ENCODE results near the gene SCART1. TPM values are rescaled to one million over a fixed set of nuclear protein-coding genes. Genes with fewer than 3 reads are reported as not detected.

SCART1 gene
- total RNA-seq, 1 donor from 2014 or later: 1.4 TPM

- no peak for DNase-seq (ENCODE audit: low read depth, low spot score)
- Mint-ChIP-seq H3K36me3 (ENCODE audit: low read depth) (peaks cover 4% of the 10 kb centered on the region), H3K4me1 (no peaks in the 10 kb centered on the region), H3K27ac (ENCODE audit: unreplicated experiment) (no peak overlapping the region), H3K27me3 (ENCODE audit: low read depth) (no peaks in the 10 kb centered on the region), H3K9me3 (peaks cover 12% of the 10 kb centered on the region), H3K4me3 (no peak overlapping the region)
- TF ChIP-seq, protein P1, sequence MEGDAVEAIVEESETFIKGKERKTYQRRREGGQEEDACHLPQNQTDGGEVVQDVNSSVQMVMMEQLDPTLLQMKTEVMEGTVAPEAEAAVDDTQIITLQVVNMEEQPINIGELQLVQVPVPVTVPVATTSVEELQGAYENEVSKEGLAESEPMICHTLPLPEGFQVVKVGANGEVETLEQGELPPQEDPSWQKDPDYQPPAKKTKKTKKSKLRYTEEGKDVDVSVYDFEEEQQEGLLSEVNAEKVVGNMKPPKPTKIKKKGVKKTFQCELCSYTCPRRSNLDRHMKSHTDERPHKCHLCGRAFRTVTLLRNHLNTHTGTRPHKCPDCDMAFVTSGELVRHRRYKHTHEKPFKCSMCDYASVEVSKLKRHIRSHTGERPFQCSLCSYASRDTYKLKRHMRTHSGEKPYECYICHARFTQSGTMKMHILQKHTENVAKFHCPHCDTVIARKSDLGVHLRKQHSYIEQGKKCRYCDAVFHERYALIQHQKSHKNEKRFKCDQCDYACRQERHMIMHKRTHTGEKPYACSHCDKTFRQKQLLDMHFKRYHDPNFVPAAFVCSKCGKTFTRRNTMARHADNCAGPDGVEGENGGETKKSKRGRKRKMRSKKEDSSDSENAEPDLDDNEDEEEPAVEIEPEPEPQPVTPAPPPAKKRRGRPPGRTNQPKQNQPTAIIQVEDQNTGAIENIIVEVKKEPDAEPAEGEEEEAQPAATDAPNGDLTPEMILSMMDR (conservative IDR thresholded peaks at IDR 0.05): no peak
Observed at GRCh38 chr10:133454204-133454893, 604 bp downstream of the SCART1 start.

GRCh38 chr10:133455196-133455595 lies 1.5 kb downstream of the SCART1 start:
- Mint-ChIP-seq H3K36me3 (ENCODE audit: low read depth) (peaks cover 3% of the 10 kb centered on the region), H3K4me3 (no peak overlapping the region), H3K9me3 (peaks cover 10% of the 10 kb centered on the region), H3K4me1 (no peaks in the 10 kb centered on the region), H3K27me3 (ENCODE audit: low read depth) (no peaks in the 10 kb centered on the region), H3K27ac (ENCODE audit: unreplicated experiment) (no peak overlapping the region)
- TF ChIP-seq, protein P1 (conservative IDR thresholded peaks at IDR 0.05): no peak
- no peak for DNase-seq (ENCODE audit: low read depth, low spot score)

- peaks cover 10% of the 10 kb centered on the region for H3K9me3 Mint-ChIP-seq
Observed at GRCh38 chr10:133455611-133456031, 1.9 kb downstream of the SCART1 start.

GRCh38 chr10:133456041-133456951 lies 2.6 kb downstream of the SCART1 start:
- TF ChIP-seq, protein P1 (conservative IDR thresholded peaks at IDR 0.05): no peak
- Mint-ChIP-seq H3K4me3 (no peak overlapping the region), H3K4me1 (no peaks in the 10 kb centered on the region), H3K27ac (ENCODE audit: unreplicated experiment) (no peak overlapping the region), H3K9me3 (peaks cover 8% of the 10 kb centered on the region), H3K36me3 (ENCODE audit: low read depth) (peaks cover 5% of the 10 kb centered on the region), H3K27me3 (ENCODE audit: low read depth) (no peaks in the 10 kb centered on the region)
- no peak for DNase-seq (ENCODE audit: low read depth, low spot score)

More at GRCh38 chr10:133455611-133456031, 1.9 kb downstream of the SCART1 start:
- Mint-ChIP-seq H3K4me1 (no peaks in the 10 kb centered on the region), H3K36me3 (ENCODE audit: low read depth) (peaks cover 3% of the 10 kb centered on the region), H3K27ac (ENCODE audit: unreplicated experiment) (no peak overlapping the region), H3K4me3 (no peak overlapping the region), H3K27me3 (ENCODE audit: low read depth) (no peaks in the 10 kb centered on the region)
- no peak for DNase-seq (ENCODE audit: low read depth, low spot score)
- TF ChIP-seq, protein P1 (conservative IDR thresholded peaks at IDR 0.05): no peak

DNA sequence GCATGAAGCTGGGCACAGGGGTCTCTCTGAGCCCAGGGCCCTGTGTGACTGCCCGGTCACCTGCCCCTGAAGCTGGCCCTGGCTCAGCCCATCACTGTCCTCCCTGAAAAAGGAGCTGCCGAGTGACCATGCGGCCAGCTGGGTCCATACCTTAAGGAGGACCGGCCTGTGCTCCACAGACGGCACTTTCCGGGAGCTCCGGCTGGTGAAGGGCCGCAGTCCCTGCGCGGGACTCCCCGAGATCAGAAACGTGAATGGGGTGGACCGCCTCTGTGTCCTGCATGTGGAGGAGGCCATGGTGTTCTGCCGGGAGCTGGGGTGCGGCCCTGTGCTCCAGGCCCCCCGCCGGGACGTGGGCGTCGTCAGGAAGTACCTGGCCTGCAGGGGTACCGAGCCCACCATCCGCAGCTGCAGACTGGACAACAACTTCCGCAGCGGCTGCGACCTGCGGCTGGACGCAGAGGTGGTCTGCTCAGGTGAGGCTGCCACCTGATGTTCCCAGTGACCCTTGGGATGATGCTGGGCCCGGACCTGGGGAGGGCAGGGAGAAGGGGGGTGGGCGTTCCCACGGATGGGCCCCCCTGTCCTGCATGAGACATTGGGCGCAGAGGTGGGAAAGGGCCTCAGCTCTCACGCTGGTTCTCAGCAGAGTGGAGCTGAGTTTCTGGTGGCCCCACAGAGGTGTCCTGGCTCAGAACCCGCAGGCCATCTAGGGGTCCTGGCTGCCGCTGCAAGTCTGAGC lies 3.5 kb downstream of the SCART1 start:
- Mint-ChIP-seq H3K36me3 (ENCODE audit: low read depth) (peaks cover 5% of the 10 kb centered on the region), H3K4me1 (no peaks in the 10 kb centered on the region), H3K27ac (ENCODE audit: unreplicated experiment) (no peak overlapping the region), H3K27me3 (ENCODE audit: low read depth) (no peaks in the 10 kb centered on the region), H3K4me3 (no peak overlapping the region), H3K9me3 (peaks cover 10% of the 10 kb centered on the region)
- TF ChIP-seq, protein P1 (conservative IDR thresholded peaks at IDR 0.05): no peak
- no peak for DNase-seq (ENCODE audit: low read depth, low spot score)

All from neural crest cell (in vitro differentiated cells).